ENCODE data around the gene MPO.

The MPO gene

DNA sequence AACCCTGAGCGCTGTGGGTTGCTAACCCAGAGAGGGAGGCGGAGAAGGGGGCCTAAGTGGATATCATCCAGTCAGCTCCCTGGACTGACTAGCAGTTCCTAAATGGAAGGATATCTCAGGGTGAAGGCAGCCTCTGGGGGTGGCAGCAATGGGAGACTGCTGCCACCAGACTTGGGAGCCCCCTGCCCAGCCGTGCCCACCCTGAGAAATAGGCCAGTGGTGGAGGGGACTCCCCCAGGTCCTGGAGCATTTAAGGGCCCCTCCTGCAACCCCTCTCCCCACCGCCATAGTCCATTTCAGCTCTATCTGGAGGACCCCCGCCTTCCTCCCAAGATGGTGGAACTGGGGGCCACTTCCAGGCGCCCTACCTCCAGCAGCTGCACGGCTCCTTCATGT, 39.4 kb upstream of the MPO start:
- DNase-seq (ENCODE audit: low read depth, low spot score), result no peak

DNA sequence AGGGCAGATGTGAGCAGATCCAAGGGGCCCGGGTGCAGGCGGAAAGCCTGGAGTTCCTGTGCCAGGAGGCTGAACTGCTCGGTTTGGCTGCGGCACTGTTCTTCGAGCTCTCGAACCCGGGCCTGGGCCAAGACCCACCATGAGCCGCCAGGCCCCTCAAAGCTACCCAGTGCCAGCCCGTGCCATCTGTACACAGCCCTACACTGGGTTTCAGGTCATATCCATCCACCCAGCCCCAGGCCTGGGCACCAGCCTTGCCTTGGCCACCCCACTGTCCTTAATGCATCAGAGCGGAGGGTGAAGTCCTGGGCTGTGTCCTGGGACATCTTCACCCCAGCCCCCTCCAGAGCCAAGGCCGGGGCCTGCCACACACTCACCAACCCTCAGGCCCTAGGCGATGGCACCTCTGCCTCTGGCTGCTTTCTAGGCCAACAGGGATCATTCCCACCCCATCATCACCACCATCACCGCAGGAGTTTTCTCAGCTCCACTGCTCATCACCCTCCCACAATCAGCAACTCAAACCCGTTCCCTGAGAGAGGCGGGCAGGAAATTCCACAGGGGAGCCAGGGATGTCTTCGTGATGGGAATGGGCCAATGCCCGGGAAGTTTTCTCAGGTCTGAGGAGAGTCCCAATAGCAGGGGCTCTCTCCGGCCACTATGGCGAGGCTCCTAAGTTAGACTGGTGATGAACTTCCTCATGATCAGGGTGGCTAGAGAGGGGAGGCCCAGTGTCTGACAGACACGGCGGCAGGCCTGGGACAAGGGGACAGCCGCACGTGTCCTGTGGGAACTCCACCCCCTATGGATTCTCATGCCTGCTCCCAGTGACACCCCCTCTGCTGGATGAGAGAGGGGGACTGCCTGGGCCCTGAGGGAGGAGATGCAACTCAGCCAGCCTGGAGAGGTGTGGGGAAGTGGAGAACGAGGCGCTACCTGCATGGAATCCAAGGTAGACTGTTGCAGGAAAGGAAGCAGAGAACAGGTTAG, 38.7 kb upstream of the MPO start:
- DNase-seq (ENCODE audit: low read depth, low spot score), result no peak

DNA sequence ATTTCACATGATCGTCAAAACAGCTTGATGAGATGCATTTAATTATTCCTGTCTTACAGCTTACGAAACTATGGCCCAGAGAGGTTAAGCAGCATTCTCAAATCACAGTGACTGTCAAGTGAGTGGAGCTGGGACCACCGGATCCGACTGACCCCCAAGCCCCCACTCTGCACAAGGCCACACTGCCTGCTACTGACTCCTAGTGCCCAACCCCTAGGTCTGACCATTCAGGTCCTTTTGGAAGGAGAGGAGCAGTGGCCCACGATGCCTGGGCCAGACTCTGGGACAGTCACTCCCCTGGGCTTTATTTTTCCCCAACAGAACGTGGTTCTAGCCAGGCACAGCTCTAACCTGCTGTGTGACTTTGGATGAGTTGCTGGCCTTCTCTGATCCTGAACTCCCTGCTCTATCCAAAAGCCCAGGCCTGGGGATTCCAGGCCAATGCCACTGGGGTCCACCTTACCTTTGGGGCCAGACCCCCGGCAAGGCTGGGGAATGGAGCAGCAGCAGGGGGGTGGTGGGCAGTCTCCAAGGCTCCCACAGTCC, 38.0 kb upstream of the MPO start:
- DNase-seq (ENCODE audit: low read depth, low spot score), result no peak

DNA sequence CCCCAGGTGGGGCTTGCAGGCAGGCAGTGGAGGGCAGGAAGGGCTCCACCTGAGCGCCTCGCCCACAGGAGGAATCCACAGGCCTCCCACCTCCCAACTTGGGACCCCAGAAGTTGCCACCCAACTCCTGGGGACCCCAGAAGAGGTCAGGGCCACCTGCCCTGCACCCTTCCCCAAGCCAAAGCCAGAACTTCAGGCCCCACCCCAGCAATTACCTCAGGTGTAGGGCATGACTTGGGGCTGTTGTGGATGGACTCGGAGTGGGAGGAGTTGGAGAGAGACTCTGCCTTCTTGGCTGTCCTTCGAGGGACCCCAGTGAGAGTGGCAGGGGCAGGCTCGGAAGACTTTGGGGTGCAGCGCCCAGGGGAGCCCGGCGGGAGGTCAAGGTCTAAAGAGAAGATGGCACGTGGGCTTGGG, 37.3 kb upstream of the MPO start:
- DNase-seq (ENCODE audit: low read depth, low spot score), result no peak

DNA sequence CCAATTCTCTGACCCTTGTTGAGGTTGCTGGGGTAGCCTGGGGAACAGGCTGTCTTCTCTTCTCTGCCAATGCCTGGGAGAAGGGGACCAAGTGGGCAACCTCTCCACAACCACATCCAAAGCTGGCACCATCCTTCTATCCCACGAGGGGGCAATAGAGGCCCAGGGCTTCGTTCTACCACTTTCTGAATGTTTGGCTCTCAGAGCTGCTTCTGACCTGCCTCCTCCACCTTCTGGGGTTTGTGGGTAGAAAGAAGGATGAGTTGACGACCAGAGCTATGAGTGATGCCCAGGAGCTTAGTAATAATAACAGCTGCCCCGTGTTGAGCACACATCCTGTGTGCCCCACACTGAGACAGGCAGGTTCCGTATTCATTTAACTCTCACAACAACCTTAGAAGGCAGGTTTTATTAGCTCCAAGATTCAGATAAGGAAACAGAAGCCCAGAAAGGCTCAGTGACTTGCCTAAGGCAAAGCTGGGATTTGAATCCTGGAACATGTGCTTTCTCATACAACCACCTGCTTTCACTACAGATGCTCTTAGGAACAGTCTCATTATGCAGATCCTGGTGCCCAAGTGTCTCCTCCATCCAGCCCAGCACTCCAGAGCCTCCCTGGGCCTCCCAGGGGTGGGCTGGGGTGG, 36.8 kb upstream of the MPO start:
- DNase-seq (ENCODE audit: low read depth, low spot score), result no peak

DNA sequence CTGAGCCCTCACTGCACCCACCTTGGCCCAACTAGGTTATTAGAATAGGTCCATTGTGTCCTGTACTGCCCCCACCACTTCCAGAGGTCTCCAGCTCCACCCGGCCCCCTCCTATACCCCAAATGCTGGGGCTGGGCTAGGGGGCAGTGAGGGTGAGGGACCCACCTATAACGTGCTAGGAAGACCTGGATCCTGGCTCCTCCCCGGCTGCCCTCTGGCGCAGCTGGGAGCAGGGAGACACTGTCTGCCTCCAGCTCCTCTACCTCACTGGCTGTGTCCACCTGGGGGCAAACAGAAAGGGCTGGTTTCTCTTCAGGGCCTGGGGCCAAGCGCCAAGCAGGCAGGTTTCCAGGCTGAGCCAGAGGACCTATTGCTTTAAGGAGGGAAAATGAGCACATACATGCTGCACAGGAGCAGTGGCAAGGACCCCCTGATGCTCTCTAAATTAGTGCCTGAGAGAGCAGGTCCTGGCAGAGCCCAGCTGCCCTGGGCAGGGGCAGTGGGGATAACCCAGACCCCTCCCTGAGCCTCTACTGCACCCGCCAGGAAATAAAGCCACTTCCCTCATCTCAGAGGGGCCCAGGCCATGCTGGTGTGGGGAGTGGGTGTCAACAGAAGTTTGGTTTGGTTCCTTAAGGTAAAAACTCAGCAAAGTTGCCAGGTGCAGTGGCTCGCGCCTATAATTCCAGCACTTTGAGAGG, 35.7 kb upstream of the MPO start:
- DNase-seq (ENCODE audit: low read depth, low spot score), result no peak

DNA sequence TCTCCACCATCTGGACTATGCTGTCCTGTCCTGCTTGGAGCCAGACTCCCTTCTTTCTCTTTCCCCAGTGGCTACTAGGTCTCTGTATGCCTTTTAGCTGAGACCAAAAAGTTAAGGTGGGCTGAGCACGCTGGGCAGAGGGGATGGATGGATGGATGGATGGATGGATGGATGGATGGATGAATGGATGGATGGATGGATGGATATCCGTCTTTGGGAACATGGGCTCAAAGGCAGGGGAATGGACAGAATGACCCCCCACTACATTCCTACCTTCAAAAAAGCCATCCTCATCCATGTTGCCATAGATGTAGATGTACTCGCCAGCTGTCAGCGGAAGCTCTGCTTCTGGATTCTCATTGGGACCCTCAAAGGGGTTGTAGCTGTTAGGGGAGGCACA, 35.0 kb upstream of the MPO start:
- DNase-seq (ENCODE audit: low read depth, low spot score), result no peak

DNA sequence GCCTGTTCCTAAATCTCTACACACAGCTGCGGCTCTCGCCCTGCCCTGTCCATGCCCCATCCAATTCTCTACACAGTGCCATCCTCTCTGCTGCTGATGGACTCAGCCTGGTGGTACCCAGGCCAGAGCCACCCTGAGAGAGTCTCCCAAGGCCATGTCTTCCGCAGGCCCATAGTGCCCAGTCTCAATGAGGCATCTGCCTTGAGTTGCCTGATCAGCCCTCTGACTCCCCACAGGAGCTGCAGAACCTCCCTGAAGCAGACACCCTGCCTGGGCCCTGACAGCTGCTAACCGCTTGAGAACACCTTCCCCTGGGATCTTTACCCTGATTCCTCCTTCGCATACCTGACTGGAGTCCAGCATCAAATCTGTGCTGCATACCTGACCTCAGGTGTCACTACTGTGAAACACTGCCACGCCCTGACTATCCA, 34.6 kb upstream of the MPO start:
- DNase-seq (ENCODE audit: low read depth, low spot score), result no peak

DNA sequence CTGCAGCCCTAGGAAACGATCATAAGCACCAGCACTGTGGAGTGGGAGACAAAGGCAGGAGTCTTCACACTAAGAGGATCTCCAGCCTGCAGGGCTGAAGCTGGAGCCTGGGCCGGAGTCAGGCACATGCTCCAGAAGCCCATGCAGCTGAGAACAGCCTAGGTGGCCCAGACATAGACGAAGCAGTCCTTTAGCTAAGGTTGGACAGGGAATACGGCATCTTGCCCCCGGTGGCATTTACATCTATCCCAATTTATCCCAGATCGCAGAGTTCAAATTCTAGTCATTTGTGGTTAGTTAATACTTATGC, 33.9 kb upstream of the MPO start:
- DNase-seq (ENCODE audit: low read depth, low spot score), result no peak

DNA sequence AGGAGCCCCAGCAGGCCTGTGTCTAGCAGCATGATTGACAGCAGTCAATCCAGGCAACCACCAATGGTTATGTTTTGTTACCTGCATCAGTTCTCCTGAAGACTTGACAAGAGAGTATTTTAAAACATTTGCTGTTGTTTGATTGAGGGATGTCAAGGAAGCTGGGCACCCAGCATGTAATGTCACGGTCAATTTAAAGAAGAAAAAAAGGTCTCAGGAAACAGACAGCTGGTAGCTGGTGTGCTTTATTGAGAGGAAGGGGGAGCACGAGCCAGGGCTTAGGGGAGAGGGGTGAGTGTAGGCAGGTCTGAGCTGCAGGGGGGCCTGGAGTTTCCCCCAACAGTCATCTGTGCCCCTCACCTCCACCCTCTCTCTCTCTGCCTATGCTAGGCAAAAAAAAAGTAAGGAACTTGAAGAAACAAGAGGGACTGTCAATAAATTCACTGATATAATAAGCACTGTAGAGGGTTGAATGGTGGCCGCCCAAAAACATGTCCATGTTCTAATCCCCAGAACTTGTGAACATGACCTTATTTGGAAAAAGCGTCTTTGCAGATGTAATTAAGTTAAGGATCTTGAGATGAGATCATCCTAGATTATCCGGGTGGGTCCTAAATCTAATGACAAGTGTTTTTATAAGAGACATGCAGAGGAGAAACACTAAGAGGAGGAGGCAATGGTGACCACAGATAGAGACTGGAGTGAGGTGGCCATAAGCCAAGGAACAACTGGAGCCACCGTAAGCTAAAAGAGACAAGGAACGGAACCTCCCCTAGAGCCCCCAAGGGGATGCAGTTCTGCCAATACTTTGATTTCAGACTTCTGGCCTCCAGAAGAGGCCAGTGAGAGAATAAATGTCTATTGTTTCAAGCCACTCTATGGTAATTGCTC, 33.3 kb upstream of the MPO start:
- DNase-seq (ENCODE audit: low read depth, low spot score), result no peak

DNA sequence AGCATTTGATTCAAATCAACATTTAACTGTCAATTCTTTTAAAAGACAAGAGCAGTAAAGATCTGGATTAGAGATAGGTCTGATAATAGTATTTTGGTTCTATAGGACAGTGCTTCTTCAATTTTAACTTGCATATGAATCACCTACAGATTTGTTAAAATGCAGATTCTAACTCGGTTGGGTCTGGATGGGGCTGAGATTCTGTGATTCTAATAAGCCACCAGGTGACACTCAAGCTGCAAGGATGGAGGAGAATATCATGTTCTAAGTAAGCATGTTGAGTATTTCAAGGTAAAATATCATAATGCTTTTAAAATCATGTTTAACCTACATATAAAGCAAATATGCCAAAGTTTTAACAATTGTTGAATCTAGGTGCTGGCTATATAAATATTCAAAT, 32.1 kb upstream of the MPO start:
- DNase-seq (ENCODE audit: low read depth, low spot score), result no peak

DNA sequence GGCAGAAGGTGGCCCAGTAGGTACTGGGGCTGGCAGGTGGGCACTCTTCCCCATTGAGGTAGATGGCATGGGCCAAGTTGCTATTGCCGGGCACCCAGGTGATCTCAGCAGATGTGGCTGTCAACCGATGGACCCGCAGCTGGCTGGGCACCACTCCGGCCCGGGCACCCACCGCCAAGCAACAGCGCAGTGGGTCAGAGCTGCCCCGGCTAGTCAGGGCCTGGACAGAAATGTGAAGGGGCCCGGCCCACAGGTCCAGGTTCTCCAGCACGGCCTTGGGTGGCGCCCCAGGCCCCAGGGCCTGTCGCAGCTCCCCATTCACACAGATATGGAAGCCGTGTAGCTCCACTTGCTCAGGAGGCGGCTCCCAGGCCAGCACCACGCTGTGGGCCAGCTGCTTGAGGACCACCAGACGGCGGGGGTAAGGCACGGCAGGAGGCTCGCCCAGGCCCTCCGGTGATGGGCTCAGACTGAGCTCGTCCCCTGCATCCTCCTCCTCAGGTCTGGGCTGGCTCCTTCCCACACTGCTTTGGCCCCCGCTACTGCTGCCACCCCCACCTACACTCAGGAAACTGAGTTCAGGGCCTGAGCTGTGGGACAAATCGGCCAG, 31.4 kb upstream of the MPO start:
- no peak for DNase-seq (ENCODE audit: low read depth, low spot score)

DNA sequence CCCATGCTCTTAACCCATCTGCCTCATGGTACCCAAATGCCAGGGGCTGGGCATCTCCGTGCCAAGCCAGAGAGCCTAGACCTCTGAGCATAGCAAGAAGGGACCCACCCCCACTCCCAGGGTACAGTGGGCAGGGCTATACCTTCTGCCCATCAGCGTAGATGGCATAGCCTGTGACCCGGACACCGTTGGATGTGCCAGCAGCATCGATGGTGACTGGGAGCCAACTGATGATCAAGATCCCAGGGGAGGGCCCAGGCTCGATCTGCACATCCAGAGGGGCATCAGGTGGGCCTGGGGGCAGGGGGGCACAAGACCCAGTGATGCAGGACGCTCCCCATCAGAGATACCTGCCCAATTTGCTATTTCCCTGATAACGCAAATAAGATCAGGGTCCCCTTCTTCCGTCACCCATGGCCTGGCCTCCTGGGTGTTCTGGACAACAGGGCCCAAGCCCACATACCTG, 30.7 kb upstream of the MPO start:
- no peak for DNase-seq (ENCODE audit: low read depth, low spot score)

DNA sequence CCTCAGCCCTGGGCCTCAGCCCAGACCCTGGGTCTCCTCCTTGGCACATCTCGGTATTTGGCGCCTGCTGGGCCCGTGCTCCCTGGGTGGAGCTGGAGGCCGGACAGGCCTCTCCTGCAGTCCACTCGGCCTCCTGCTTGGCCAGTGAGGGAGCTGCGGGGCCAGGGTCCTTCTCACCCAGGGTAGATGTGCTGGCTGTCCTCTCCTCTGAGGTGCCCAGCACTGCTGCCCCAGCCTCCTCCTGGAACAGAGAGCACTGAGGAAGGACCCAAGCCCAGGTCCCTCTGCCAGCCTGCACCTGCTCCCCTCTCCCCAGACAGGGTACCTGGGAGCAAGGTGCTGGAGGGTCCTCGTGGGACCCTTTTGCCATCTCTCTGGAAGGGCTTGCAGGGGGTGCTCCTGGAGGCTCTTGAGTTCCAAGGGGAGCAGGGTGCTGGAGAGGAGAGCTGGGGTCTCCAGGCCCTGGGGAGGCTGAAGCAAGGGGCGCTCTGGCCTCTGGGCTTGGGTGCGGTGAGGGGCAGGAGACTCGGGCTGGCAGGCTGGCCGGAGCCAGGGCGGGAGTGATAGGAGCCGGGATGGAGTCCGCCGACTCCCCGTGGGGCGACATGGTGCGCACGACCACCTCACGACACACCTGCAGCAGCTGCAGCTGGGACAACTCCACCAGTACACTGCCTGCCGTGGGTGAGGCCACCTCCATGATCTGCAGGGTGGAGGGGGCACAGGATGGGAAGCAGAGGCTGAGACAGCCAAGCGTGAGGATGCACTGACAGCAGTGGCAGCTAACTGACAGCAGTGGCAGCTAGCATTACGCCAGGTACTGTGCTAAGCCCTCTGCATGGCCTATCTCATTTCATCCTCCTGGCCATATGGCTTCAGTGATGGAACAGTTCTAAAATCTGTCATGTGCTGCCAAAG, 30.0 kb upstream of the MPO start:
- no peak for DNase-seq (ENCODE audit: low read depth, low spot score)

DNA sequence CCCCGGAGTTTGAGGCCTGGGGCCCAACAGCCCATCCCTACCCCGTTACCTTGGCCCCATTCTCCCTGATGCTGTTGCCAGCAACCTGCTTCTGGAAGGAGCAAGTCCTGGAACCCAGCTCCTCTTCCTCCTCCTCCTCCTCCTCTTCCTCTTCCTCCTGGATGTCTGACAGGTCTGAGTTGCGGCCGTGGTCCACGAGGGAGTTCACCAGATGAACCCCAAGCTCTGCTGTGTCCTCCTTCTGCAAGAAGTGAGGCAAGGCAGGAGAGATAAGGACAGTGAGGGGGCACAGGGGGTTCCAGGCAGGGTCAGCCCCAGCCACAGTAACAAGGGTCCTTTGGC, 29.2 kb upstream of the MPO start:
- DNase-seq (ENCODE audit: low read depth, low spot score), result no peak

DNA sequence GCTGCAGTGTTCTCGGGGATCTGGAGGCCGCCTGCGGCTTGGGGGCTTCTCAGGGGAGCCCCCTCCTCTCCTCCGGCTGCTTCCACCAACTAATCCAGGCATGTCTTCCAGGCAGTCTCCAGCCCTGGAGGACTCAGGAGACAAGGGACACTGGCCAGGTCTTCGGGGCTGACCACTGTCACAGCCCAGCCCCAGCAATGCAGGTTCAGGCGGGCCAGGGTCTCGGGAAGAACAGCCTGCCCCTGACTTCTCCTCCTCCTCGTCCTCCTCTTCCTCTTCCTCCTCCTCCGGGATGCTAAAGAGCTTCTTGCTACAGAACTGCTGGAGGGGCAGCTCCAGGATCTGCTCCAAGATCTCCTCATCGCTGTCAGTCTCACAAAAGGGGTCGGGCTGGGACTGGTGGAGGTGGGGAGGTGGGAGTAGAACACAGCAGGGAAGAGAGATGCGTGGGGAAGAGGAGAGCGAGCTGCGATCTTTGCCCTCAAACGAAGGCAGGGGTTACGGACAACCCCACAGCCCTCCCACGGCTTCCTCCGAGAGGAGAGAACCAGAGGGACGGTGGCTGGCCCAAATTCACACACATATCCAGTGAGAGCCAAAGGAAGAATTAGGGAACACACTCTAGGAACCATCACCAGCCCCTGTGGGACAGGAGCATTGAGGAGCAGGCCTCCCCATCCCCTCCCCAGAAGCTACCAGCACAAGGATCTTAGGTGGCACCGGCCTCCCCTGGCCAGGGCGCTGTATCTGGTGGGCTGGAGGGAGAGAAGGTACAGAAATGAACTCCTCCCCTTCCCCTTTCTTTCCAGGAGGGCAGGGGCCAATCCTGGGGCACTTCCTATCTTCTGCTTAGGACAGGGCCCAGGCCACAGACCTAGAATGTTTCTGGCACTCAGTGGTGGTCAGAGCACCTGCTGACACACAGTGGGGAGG, 28.5 kb upstream of the MPO start:
- no peak for DNase-seq (ENCODE audit: low read depth, low spot score)

DNA sequence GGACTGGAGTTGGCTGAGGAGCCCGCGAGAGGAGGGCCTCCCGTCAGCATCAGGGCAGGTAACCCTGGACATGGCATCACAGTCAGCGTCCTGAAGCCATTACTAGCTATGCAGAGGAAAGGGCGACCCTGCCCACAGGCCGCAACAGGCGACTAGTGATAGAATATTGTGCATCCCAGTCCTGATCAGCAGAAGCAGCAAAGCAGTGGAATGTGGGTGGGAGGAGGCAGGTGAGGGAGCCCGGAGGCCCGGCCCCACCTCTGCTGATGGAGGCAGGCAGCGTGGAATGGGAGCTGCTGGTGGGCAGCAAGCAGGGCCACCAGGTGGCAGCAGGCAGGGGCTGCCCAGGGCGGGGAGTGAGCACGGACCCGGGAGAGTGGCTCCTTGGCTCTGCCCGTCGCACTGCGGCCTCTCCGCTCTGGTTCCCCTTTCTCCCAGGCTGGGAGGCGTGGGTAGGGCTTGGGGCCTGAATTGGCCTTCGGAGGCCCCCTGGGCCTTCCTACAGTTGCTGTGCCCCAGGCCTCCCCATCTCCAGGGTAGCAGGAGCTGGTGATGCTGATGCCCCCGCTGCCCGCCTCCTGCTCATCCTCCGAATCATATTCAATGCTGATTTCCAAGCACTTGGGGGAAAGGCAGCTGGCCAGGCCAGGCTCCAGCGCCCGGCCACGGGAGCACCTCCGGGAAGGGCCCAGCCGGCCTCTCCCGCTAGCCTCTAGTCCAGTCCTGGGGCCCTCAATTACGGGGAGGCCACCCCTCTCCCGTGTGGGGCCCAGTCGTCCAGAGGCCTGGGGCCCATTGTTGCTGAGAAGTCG, 27.6 kb upstream of the MPO start:
- no peak for DNase-seq (ENCODE audit: low read depth, low spot score)
